Daoy (cell line): ENCODE results near the gene MDH2. TPM values are rescaled to one million over a fixed set of nuclear protein-coding genes. Genes with fewer than 3 reads are reported as not detected.
"Not testable (repeated sequence)": the region's sequence is repeated elsewhere in the genome, so short reads cannot be mapped to it uniquely, and the experiment has no call there.

ENCODE experiments used
- DNase-seq: peaks from one replicate; pipeline ENCODE4 v3.0.0-alpha.2; 2015; ENCODE audit warnings: low read depth
- total RNA-seq: library from RNA; depleted of rRNA; stranded (reverse); fragments of >200 nt; shearing (Covaris generic); gene quantifications from 2 replicates; pipeline ENCODE4 v1.2.3, GENCODE V29; 2014; rRNA removed

Gene MDH2, protein sequence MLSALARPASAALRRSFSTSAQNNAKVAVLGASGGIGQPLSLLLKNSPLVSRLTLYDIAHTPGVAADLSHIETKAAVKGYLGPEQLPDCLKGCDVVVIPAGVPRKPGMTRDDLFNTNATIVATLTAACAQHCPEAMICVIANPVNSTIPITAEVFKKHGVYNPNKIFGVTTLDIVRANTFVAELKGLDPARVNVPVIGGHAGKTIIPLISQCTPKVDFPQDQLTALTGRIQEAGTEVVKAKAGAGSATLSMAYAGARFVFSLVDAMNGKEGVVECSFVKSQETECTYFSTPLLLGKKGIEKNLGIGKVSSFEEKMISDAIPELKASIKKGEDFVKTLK
- 70.3 and 97.0 TPM in 2 replicates for total RNA-seq

DNA sequence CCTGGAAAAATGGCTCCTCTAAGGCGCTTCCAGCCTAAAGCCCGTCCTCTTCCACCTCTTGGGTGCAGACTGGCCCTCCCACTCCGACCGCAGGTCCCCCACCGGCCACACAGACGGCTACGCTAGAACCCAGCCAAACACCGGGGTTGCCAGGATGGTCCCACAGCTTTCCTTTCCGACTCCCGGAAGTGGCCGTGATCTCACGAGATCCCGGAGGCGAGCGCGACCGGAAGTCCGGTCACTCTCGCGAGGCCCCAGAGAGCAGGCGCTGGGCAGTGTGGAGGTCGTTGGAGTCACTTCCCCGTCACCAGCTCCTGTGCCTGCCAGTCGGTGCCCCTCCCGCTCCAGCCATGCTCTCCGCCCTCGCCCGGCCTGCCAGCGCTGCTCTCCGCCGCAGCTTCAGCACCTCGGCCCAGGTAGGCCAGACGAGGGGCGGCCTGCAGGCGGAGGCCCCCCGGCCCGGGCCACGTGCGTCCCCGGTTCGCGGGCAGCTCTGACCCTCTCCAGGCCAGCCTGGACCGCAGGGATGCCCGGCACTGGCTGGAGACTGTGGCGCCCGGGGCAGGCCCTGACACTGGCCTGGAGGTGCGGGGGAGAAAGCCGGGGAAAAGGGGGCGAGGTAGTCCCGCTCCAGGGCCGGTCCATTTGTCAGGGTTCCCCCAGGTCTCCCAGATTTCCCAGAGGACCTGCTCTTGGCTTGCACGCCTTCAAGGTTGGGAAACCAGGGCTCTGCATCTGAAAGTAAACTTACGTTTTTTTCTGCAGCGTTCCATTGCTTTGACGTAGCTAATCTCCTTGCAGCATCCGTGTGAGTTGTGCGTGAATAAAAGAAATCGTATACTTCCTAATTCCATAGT, at the start of gene MDH2, which contains the start of gene STYXL1:
Gene MDH2, plus strand, starts transcription at position 296 of the 857 bp plus-strand sequence. Its CDS starts 55 bp downstream, at position 351.
Gene STYXL1, minus strand, starts transcription at position 190 of the 857 bp plus-strand sequence. CDS start 17,477 bp downstream, outside the sequence.
- peak; percentile 97 for DNase-seq

DNA sequence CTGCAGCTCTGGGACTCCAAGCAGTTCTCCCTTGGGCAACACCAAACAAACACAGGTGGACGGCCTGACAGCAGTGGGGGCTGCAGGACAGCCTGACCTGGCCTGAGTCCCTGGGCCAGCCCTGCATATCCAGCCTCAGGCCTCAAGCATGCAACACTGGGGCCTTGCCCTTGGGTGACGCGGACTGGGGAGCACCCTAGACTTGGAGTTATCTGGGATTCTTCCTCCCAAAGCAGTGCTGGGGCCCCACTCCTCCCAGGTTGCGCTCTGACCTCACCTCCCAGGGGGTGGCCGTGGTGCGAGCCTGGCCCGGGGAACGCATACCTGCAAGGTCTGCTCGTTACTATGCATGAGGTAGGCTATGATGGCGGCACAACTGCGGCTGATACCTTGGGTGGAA, 47.3 kb upstream of the MDH2 start:
- no peak for DNase-seq

DNA sequence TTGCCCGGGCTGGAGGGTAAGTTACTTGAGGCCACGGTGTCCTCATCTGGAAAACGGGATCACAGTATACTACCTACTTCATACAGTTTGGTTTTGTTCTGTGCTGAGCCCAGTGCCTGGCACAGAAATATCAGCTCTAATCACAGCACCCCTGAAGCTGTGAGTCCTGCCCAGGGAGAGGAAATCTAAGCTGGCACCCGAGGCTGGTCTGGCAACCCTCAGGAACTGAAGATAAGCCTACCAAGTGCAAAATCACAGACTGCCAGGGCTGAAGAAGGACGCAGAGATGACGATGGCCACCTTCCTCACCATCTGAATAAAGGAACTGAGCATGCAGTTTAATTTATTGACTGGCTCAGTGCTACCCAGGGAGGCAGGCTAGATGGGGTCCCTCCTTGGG, 45.8 kb upstream of the MDH2 start:
- DNase-seq = no peak

DNA sequence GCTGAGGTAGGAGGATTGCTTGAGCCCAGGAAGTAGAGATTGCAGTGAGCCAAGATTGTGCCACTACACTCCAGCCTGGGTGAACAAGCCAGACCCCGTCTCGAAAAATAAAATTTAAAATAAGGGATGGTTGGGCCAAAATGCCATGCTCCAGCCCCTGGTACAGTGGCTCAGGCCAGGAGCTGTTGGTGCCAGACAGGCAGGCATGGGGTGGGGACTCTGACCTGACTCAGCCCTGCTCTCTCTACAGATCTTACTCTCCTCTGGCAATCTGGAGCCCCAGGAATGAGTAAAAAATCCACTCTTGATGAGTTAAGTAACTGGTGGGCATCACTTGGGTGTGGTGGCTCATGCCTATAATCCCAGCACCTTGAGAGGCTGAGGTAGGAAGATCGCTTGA, 45.1 kb upstream of the MDH2 start:
- DNase-seq = no peak

DNA sequence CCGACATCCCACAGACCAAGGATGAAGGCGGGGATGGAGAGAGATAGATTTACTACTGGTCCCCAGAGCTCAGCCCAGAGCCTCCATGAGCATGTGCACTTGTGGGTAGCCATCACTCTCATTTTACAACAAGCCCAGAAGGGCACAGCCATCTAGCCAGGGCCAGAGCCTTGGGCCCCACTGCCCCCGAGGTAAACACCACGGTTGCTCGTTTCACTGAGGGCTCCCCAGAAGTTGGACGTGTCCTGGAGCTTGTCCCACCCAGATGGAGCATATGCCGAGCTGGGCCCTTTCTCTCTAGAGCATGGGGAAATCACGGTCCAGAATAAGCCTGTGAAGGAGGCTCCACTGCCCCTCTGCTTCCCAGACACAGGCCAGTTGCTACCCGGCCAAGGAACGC, 44.6 kb upstream of the MDH2 start:
- no peak for DNase-seq

DNA sequence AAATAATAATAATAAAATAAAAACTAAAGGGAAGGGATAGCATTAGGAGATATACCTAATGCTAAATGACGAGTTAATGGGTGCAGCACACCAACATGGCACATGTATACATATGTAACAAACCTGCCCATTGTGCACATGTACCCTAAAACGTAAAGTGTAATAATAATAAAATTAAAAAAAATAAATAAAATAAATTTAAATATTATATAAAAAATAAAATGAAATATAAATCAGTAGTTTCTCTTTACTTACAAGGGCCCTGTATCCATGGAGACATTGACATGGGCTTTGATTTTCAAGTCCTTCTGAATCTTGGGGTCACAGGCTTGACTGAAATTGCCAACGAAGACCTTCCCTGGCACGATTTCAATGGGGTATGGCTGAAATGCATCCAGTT, 42.9 kb upstream of the MDH2 start:
- not testable (repeated sequence) for DNase-seq

DNA sequence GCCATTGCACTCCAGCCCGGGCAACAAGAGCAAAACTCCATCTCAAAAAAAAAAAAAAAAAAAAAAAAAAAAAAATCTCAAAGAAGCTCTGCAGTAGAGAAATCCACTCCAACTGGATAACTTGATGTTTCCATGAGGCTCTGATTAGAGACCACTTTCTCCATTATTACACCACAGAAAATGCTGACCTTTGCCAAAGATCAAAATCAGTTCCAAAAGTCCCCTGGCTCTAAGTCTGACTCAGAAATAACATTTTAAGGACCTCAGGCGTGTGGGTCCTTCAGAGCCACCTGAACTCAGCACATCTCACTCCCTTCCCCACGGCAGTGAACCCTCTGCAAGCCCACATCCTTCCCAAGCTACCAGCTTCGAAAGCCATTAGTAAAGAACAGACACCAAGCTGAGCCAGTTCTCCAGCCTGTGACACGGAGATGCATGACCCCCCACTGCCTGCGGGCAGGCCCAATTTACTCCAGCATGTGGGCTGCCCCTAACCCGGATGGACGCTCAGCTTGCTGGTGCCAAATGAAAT, 39.7 kb upstream of the MDH2 start:
- no peak for DNase-seq

DNA sequence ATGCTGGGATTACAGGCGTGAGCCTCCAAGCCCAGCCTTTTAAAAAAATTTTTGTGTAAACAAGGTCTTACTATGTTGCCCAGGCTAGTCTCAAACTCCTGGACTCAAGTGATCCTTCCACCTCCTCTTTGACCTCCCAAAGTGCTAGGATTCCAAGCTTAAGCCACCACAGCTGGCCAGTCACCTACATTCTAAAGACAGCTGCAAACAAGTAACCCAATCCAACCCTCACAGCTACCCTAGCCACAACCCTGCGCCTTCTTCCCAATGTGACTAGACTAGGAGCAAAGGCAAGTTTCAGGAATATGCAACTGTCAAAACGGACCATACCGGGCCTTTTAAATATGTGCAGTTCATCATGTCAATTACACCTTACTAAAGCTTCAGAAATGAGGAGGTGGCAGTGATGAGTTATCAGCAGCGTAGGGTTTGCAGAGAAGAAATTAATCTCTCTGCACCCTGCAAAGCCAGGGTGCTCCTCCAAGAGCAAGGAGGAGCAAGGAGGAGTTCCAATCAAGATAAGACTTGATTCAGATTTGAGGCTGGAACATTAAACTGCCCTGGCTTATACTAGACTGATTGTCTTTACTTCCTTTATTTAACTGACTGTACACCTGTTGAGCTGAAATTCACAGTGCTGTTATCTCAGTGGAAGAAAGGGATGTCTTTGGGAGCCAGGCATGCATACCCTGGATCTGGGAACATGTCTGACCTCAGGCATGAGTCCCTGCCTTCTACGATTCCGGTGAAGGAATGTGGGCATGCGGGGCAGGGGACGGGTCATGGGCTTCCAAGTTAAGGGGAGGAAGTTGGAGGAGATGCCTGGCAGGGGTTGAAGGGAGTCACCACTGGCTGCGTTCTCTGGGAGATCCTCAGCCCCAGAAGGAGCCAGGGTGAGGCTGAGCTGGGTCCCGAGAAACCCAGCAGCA, 38.0 kb upstream of the MDH2 start:
- DNase-seq = no peak

DNA sequence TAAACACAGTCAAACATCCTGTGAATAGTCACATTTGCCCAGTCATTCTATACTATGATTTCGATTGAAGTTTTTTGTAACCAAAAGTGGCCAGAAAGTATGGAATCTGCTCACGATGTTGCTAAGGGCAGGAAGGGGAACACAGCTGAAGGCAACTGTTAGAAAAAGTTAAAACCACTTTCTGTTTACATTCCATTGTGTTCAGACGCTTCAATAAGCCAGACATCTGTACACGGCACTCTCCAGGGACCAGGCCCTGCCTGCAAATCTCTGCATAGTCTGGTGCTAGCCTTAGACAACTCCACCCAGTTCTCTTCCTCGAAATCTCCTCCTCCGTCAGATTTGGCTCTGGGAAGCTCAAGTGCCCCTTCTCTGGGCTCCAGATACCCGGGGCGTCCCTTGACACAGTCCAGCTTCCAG, 36.5 kb upstream of the MDH2 start:
- no peak for DNase-seq

DNA sequence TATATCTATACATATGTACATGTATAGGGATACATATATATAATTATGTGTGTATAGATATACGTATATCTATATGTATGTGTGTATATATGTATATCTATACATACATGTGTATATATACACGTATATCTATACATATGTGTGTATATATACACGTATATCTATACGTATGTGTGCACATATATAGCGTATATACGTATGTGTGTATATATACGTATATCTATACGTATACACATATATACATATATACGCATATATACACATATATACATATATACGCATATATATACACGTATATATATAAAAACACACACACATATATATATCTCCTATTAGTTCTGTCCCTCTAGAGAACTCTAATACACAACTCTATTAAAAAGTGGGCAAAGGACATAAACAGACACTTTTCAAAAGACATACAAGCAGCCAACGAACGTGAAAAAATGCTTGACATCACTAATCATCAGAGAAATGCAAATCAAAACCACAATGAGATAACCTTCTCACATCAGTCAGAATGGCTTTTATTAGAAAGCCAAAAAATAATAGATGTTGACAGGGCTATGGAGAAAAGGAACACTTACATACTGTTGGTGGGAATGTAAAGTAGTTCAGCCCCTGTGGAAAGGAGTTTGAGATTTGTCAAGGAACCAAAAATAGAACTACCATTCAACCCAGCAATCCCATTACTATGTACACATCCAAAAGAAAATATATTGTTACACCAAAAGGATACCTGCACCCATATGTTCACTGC, 31.5 kb upstream of the MDH2 start:
- DNase-seq = no peak

DNA sequence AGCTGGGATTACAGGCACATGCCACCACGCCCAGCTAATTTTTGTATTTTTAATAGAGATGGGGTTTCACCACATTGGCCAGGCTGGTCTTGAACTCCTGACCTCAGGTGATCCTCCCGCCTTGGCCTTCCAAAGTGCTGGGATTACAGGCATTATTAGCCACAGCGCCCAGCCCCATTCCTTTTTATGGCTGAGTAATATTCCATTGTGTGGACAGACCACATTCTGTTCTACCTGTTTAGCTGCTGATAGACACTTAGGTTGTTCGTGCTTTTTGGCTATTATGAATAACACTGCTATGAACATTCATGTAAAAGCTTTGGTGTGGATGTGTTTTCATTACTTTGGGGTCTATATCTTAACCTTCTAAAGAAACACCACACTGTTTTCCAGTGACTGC, 29.4 kb upstream of the MDH2 start:
- DNase-seq = not testable (repeated sequence)

DNA sequence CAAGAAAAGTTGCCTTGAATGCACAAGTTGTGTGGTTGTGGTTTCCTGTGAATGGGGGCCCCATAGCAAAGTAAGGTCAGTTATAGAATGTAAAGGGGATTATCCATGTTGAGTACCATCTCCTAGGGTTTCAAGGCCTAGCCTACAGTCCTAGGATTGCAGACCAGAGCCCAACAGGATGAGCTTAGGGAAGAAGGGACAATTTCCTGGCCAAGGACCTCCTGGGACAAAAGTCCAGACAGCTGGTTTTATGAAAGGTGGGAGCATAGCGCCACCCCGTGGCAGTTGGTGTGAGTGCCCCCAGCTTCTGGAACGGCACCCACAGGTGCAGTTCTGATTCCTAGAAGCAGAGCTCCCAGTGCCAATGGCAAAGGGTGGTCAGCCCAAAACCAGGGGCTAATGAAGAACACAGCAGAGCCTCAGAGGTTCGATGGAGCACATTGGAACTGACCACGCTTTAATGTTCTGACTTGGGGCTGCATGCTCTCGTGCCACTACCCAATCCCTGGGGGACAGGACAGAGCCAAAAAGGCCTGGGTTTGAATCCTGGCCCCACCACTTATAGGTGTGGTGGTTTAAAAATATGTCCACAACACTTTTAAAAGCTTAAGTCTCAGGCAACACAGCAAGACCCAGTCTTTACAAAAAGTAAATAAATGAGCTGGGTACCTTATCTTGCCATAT, 27.7 kb upstream of the MDH2 start:
- DNase-seq = peak; percentile 57

DNA sequence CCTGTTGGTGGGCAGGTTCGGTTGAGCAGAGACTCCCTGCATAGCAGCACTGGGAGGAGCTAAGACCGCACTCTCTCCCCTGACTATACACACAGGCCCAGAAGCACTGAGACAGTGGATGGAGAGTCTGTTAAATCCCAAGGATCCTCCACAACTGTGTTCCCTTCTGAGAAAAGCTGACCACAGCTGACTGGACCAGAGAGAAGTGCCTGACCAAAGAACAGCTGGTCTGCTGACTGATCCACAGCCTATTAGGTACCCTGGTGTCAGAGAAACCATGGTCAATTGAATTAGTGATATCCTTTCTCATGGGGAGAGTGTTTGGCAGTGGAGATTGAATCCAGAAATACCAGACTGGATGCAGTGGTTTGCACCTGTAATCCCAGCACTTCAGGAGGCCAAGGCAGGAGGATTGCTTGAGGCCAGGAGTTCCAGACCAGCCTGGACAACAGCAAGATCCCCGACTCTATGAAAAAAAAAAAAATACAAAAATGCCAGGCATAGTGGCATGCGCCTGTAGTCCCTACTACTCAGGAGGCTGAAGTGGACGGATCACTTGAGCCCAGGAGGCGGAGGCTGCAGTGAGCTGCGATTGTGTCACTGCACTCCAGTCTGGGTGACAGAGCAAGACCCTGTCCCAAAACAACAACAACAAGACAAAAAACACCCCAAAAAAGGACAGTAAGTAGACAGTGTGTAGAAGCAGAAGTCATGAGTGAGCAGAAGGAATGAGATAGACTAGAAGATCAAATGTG, 25.7 kb upstream of the MDH2 start:
- DNase-seq = no peak

DNA sequence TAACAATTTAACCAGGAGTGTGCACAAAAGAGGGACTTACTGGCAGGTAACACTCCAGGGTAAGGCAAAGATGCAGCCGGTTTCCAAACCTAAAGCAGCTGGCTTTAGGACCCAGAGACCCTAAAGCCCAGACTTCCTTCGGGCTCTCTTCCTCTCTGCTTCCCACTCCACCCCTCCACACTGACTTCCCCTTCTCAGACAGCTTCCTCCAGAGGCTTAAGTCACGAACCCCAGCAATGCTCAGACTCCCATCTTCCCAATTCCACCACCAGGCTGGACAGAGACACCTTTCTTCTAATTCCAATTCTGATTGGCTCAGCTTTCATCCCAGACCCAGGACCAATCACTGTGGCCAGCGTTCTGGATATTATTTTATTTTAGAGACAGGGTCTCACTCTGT, 24.9 kb upstream of the MDH2 start:
- no peak for DNase-seq

DNA sequence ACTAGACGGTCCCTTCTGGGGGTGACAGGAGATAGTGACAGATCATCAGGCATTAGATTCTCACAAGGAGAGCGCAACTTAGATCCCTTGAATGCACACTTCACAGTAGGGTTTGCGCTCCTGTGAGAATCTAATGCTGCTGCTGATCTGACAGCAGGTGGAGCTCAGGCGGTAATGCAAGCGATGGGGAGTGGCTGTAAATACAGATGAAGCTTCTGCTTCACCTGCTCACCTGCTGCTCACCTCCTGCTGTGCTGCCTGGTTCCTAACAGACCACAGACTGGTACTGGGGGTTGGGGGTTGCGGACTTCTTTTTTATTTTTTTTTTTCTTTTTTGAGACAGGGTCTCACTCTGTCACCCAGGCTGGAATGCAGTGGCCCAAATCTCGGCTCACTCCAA, 18.2 kb upstream of the MDH2 start:
- not testable (repeated sequence) for DNase-seq

DNA sequence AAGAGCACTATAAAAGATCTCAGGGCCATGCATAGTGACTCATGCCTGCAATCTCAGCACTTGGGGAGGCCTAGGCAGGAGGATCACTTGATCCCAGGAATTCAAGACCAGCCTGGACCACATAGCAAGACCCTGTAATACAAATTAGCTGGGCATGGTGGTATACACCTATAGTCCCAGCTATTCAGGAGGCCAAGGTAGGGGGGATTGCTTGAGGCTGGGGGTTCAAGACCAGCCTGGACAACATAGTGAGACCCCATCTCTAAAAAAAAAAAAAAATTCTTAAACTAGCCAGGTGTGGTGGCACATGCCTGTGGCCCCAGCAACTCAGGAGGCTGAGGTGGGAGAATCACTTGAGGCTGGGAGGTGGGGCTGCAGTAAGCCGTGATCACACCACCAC, 15.9 kb upstream of the MDH2 start:
- no peak for DNase-seq

DNA sequence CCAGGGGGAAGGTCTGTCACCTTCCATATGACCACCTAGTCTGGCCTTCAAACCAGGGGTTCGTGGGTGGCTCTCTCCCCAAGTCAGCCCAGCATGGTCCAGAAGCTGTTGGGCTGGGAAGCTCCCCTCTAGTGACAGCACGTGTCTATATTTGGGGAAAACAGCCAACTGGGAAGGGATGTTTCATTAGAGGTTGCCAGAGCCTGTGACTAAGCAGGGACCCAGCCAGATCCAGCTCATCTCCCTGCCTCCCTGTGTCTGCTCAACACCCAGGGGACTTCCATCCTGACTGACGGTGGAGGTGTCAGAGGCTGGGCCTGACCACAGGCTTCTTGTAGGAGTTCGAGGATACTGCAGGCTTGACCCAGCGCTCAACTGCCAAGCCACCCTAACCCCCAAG, 10.6 kb upstream of the MDH2 start:
- DNase-seq = no peak

DNA sequence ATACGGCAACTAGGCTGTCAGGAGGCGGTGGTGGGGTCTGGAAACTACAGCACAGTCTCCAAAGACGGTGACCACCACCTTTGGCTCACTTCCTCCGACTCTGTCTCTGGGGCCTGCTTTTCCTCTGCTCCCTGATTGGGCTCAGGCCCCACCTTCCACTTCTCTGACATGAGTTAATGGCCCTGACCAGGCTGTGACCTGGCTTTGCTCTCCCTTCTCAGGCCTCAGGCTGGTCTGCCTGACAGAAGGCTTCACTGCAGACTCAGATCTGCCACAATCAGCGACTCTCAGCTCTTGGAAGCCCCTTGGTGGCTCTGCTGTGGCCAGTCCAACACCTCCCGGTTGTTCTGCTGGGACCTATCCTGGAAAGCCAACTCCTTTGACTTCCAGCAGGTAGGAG, 7.8 kb upstream of the MDH2 start:
- DNase-seq = no peak

DNA sequence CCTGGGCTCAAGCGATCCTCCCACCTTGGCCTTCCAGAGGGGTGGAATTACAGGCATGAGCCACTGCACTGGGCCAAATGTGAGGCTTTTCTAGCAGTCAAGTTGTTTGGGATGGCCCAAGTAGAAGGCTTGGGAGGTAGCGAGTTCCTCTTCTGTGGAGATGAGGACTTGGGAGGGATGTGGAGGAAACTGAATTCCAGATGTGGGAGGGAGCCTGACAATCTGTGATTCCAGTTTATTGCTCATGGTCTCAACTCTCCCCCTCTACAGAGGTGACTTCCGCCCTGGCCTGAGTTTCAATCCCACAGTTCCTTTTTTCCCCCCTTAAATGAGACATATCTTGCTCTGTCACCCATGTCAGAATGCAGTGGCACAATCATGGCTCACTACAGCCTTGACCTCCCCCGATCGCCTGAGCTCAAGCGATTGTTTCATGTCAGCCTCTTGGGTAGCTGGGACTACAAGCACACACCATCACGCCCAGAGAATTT, 3.5 kb upstream of the MDH2 start:
- DNase-seq = no peak
